Measurements from ENCODE around the gene PARN. TPM values are rescaled to one million over a fixed set of nuclear protein-coding genes. Genes with fewer than 3 reads are reported as not detected.
"Not testable (repeated sequence)": the region's sequence is repeated elsewhere in the genome, so short reads cannot be mapped to it uniquely, and the experiment has no call there.

The PARN gene
- total and polyA plus RNA-seq, 4 experiments from 2014 or later = 41.5 to 46.4 (median 44.7) TPM

GRCh38 chr16:14576069-14576468 is 54.0 kb downstream of the PARN start:
- Histone ChIP-seq H3K27me3 (ENCODE audit: insufficient read depth, low read length) (no peaks in the 10 kb centered on the region), H3K4me1 (ENCODE audit: insufficient read depth, low read length) (no peaks in the 10 kb centered on the region), H3K36me3 (ENCODE audit: insufficient read depth, low read length) (peaks cover 24% of the 10 kb centered on the region), H3K27ac (ENCODE audit: low read depth, low read length) (no peak overlapping the region), H3K9me3 (ENCODE audit: control insufficient read depth in 1 of 2, low read length in 2 of 2) (no peaks in the 10 kb centered on the region), H3K4me3 (ENCODE audit: low read length in 2 of 2) (no peak overlapping the region)
- Mint-ChIP-seq H3K27me3 (no peaks in the 10 kb centered on the region), H3K4me1 (peaks cover 0 to 6% (median 3%) of the 10 kb centered on the region in 4 donors), H3K4me3 (no peak overlapping the region), H3K27ac (no peak overlapping the region), H3K36me3 (peaks cover 63 to 68% of the 10 kb centered on the region in 2 donors), H3K9me3 (no peaks in the 10 kb centered on the region)
- POLR2A ChIA-PET (ENCODE audit: partially characterized antibody) = no interaction called here
- CTCF ChIA-PET (ENCODE audit: partially characterized antibody) = interaction anchor here (1.6 kb wide), 1 partner anchor 11 kb away, joined by 5 read pairs; no protein-coding TSS in a partner anchor
- intact Hi-C loops (cut with micrococcal nuclease) = no loop called here
- no peak for DNase-seq

- H3K27ac ChIP-seq (ENCODE audit: low read depth, low read length); DNase-seq; H3K4me3 ChIP-seq (ENCODE audit: low read length in 2 of 2); H3K4me1 Mint-ChIP-seq; H3K27me3 Mint-ChIP-seq; H3K9me3 Mint-ChIP-seq; H3K9me3 ChIP-seq (ENCODE audit: control insufficient read depth in 1 of 2, low read length in 2 of 2); H3K4me3 Mint-ChIP-seq; H3K27me3 ChIP-seq (ENCODE audit: insufficient read depth, low read length); POLR2A ChIA-PET (ENCODE audit: partially characterized antibody); H3K4me1 ChIP-seq (ENCODE audit: insufficient read depth, low read length); H3K27ac Mint-ChIP-seq; CTCF ChIA-PET (ENCODE audit: partially characterized antibody); intact Hi-C loops (cut with micrococcal nuclease): not testable (repeated sequence)
- H3K36me3 ChIP-seq (ENCODE audit: insufficient read depth, low read length) = peaks cover 24% of the 10 kb centered on the region
- H3K36me3 Mint-ChIP-seq = peaks cover 56 to 58% of the 10 kb centered on the region in 2 donors
Measured at GRCh38 chr16:14574698-14575415, 55.2 kb downstream of the PARN start.

GRCh38 chr16:14572535-14572934 is 57.5 kb downstream of the PARN start:
- ChIA-PET CTCF (ENCODE audit: partially characterized antibody) (no interaction called here), POLR2A (ENCODE audit: partially characterized antibody) (no interaction called here)
- no peaks in the 10 kb centered on the region for H3K27me3 Mint-ChIP-seq
- no peaks in the 10 kb centered on the region for H3K9me3 Mint-ChIP-seq
- H3K4me1 ChIP-seq (ENCODE audit: insufficient read depth, low read length) = no peaks in the 10 kb centered on the region
- H3K27ac ChIP-seq (ENCODE audit: low read depth, low read length) = no peak overlapping the region
- H3K36me3 ChIP-seq (ENCODE audit: insufficient read depth, low read length) = peaks cover 19% of the 10 kb centered on the region
- peaks cover 53 to 56% of the 10 kb centered on the region in 2 donors for H3K36me3 Mint-ChIP-seq
- H3K4me1 Mint-ChIP-seq = peaks cover 3 to 13% (median 4%) of the 10 kb centered on the region in 4 donors
- peak overlapping the region in 1 of 7 donors; percentile 1 for H3K27ac Mint-ChIP-seq
- no peak for DNase-seq
- intact Hi-C loops (cut with micrococcal nuclease) = no loop called here
- no peak overlapping the region for H3K4me3 Mint-ChIP-seq
- H3K27me3 ChIP-seq (ENCODE audit: insufficient read depth, low read length) = no peaks in the 10 kb centered on the region
- H3K9me3 ChIP-seq (ENCODE audit: control insufficient read depth in 1 of 2, low read length in 2 of 2) = no peaks in the 10 kb centered on the region
- H3K4me3 ChIP-seq (ENCODE audit: low read length in 2 of 2) = no peak overlapping the region

GRCh38 chr16:14569213-14569612 is 60.8 kb downstream of the PARN start:
- Histone ChIP-seq H3K27me3 (ENCODE audit: insufficient read depth, low read length) (no peaks in the 10 kb centered on the region), H3K9me3 (ENCODE audit: control insufficient read depth in 1 of 2, low read length in 2 of 2) (no peaks in the 10 kb centered on the region), H3K4me3 (ENCODE audit: low read length in 2 of 2) (no peak overlapping the region), H3K4me1 (ENCODE audit: insufficient read depth, low read length) (no peaks in the 10 kb centered on the region), H3K27ac (ENCODE audit: low read depth, low read length) (no peak overlapping the region), H3K36me3 (ENCODE audit: insufficient read depth, low read length) (peaks cover 4% of the 10 kb centered on the region)
- no peak overlapping the region for H3K4me3 Mint-ChIP-seq
- ChIA-PET CTCF (ENCODE audit: partially characterized antibody) (no interaction called here), POLR2A (ENCODE audit: partially characterized antibody) (no interaction called here)
- no peak overlapping the region for H3K27ac Mint-ChIP-seq
- H3K36me3 Mint-ChIP-seq = peaks cover 29 to 37% of the 10 kb centered on the region in 2 donors
- DNase-seq = no peak
- peaks cover 10 to 16% (median 13%) of the 10 kb centered on the region in 4 donors for H3K4me1 Mint-ChIP-seq
- intact Hi-C loops (cut with micrococcal nuclease) = no loop called here
- no peaks in the 10 kb centered on the region for H3K9me3 Mint-ChIP-seq
- H3K27me3 Mint-ChIP-seq = no peaks in the 10 kb centered on the region

GRCh38 chr16:14566599-14566998 is 63.5 kb downstream of the PARN start:
- ChIA-PET POLR2A (ENCODE audit: partially characterized antibody) (interaction anchor here (0.9 kb wide), 1 partner anchor 63 kb away, joined by 3 read pairs; the partner anchor contains the start of gene PARN), CTCF (ENCODE audit: partially characterized antibody) (interaction anchor here (1.2 kb wide), 1 partner anchor 21 kb away, joined by 4 read pairs; no protein-coding TSS in a partner anchor)
- H3K27ac Mint-ChIP-seq = peak overlapping the region in 2 of 7 donors; percentile 46 to 74
- no peaks in the 10 kb centered on the region for H3K9me3 ChIP-seq (ENCODE audit: control insufficient read depth in 1 of 2, low read length in 2 of 2)
- intact Hi-C loops (cut with micrococcal nuclease) = no loop called here
- H3K4me3 Mint-ChIP-seq = no peak overlapping the region
- no peak overlapping the region for H3K4me3 ChIP-seq (ENCODE audit: low read length in 2 of 2)
- peaks cover 13 to 16% (median 14%) of the 10 kb centered on the region in 4 donors for H3K4me1 Mint-ChIP-seq
- H3K27me3 Mint-ChIP-seq = no peaks in the 10 kb centered on the region
- H3K36me3 ChIP-seq (ENCODE audit: insufficient read depth, low read length) = no peaks in the 10 kb centered on the region
- no peak overlapping the region for H3K27ac ChIP-seq (ENCODE audit: low read depth, low read length)
- no peaks in the 10 kb centered on the region for H3K27me3 ChIP-seq (ENCODE audit: insufficient read depth, low read length)
- DNase-seq = no peak
- H3K36me3 Mint-ChIP-seq = peaks cover 17 to 25% of the 10 kb centered on the region in 2 donors
- no peaks in the 10 kb centered on the region for H3K9me3 Mint-ChIP-seq
- H3K4me1 ChIP-seq (ENCODE audit: insufficient read depth, low read length) = no peaks in the 10 kb centered on the region

GRCh38 chr16:14565688-14566025 is 64.4 kb downstream of the PARN start:
- no peak for DNase-seq
- Mint-ChIP-seq H3K27ac (peak overlapping the region in 1 of 7 donors; percentile 6), H3K4me1 (peaks cover 10 to 16% (median 13%) of the 10 kb centered on the region in 4 donors), H3K9me3 (no peaks in the 10 kb centered on the region), H3K27me3 (no peaks in the 10 kb centered on the region), H3K4me3 (no peak overlapping the region), H3K36me3 (peaks cover 14 to 20% of the 10 kb centered on the region in 2 donors)
- POLR2A ChIA-PET (ENCODE audit: partially characterized antibody) = interaction anchor here (0.9 kb wide), 1 partner anchor 64 kb away, joined by 3 read pairs; the partner anchor contains the start of gene PARN
- Histone ChIP-seq H3K27me3 (ENCODE audit: insufficient read depth, low read length) (no peaks in the 10 kb centered on the region), H3K4me1 (ENCODE audit: insufficient read depth, low read length) (no peaks in the 10 kb centered on the region), H3K9me3 (ENCODE audit: control insufficient read depth in 1 of 2, low read length in 2 of 2) (no peaks in the 10 kb centered on the region), H3K36me3 (ENCODE audit: insufficient read depth, low read length) (no peaks in the 10 kb centered on the region), H3K4me3 (ENCODE audit: low read length in 2 of 2) (no peak overlapping the region), H3K27ac (ENCODE audit: low read depth, low read length) (no peak overlapping the region)
- CTCF ChIA-PET (ENCODE audit: partially characterized antibody) = interaction anchor here (1.1 kb wide), 1 partner anchor 11 kb away, joined by 5 read pairs; no protein-coding TSS in a partner anchor
- intact Hi-C loops (cut with micrococcal nuclease) = no loop called here

- no peaks in the 10 kb centered on the region for H3K27me3 Mint-ChIP-seq
- peaks cover 10 to 16% (median 13%) of the 10 kb centered on the region in 4 donors for H3K4me1 Mint-ChIP-seq
- intact Hi-C loops (cut with micrococcal nuclease) = no loop called here
- H3K27ac Mint-ChIP-seq = peak overlapping the region in 6 of 7 donors; percentile 2 to 80 (median 60)
- H3K36me3 ChIP-seq (ENCODE audit: insufficient read depth, low read length) = no peaks in the 10 kb centered on the region
- no peak overlapping the region for H3K4me3 ChIP-seq (ENCODE audit: low read length in 2 of 2)
- H3K9me3 Mint-ChIP-seq = no peaks in the 10 kb centered on the region
- H3K27me3 ChIP-seq (ENCODE audit: insufficient read depth, low read length) = no peaks in the 10 kb centered on the region
- no peaks in the 10 kb centered on the region for H3K4me1 ChIP-seq (ENCODE audit: insufficient read depth, low read length)
- H3K27ac ChIP-seq (ENCODE audit: low read depth, low read length) = no peak overlapping the region
- ChIA-PET CTCF (ENCODE audit: partially characterized antibody) (interaction anchor here (1.1 kb wide), 1 partner anchor 12 kb away, joined by 5 read pairs; no protein-coding TSS in a partner anchor), POLR2A (ENCODE audit: partially characterized antibody) (no interaction called here)
- peak overlapping the region in 5 of 8 donors; percentile 38 to 68 (median 60) for H3K4me3 Mint-ChIP-seq
- no peak for DNase-seq
- peaks cover 19 to 21% of the 10 kb centered on the region in 2 donors for H3K36me3 Mint-ChIP-seq
- no peaks in the 10 kb centered on the region for H3K9me3 ChIP-seq (ENCODE audit: control insufficient read depth in 1 of 2, low read length in 2 of 2)
Measured at GRCh38 chr16:14564861-14565687, 65.0 kb downstream of the PARN start.
